RWPE2 (cell line): ENCODE results near the gene RGS6.
A peak's percentile ranks its signal among the peaks of the same experiment; 100 is the strongest.

Source experiments
- ATAC-seq: fragments of 200-7000 bp; cut with Tn5 transposase; 3 replicates; pipeline ENCODE4 v1.9.1; 2021; ENCODE audit warnings: low read depth
- DNase-seq: peaks from one replicate; pipeline ENCODE4 v3.0.0-alpha.2; 2020; ENCODE audit warnings: low spot score
- H3K27ac ChIP-seq: fragments of 450-650 bp; 2 replicates; pipeline ENCODE4 v1.5.1; 2017; ENCODE audit warnings: mild to moderate bottlenecking; ENCODE audit not compliant: poor library complexity, severe bottlenecking
- H3K27me3 ChIP-seq: fragments of 250-450 bp; sonication (Bioruptor Pico); 2 replicates; pipeline ENCODE4 v1.5.1; 2021; ENCODE audit warnings: mild to moderate bottlenecking, moderate library complexity; ENCODE audit not compliant: insufficient read depth, poor library complexity, severe bottlenecking
- H3K36me3 ChIP-seq: fragments of 250-450 bp; sonication (Bioruptor Pico); 2 replicates; pipeline ENCODE4 v1.5.1; 2020; ENCODE audit warnings: low read depth, mild to moderate bottlenecking, moderate library complexity
- H3K4me1 ChIP-seq: fragments of 250-450 bp; sonication (Bioruptor Pico); 2 replicates; pipeline ENCODE4 v1.5.1; 2021; ENCODE audit warnings: mild to moderate bottlenecking, moderate library complexity; ENCODE audit not compliant: insufficient read depth, poor library complexity, severe bottlenecking
- H3K4me3 ChIP-seq: fragments of 250-450 bp; sonication (Bioruptor Pico); 2 replicates; pipeline ENCODE4 v1.5.1; 2021; ENCODE audit warnings: mild to moderate bottlenecking, moderate library complexity; ENCODE audit not compliant: severe bottlenecking
- H3K9me3 ChIP-seq: fragments of 250-450 bp; sonication (Bioruptor Pico); 2 replicates; pipeline ENCODE4 v1.5.1; 2021; ENCODE audit warnings: mild to moderate bottlenecking, moderate library complexity; ENCODE audit not compliant: severe bottlenecking
- CTCF ChIP-seq: fragments of 450-650 bp; IDR thresholded peaks from one replicate; pipeline ENCODE4 v1.5.1; 2017; ENCODE audit warnings: mild to moderate bottlenecking, moderate library complexity; ENCODE audit not compliant: poor library complexity, severe bottlenecking

Gene RGS6

GRCh38 chr14:72247896-72248465, 315.8 kb downstream of the RGS6 start:
- DNase-seq (no peak), ATAC-seq (no peak)
- no peak overlapping the region for H3K4me3 ChIP-seq
- no peaks in the 10 kb centered on the region for H3K4me1 ChIP-seq
- H3K36me3 ChIP-seq = no peaks in the 10 kb centered on the region
- H3K27me3 ChIP-seq = peaks cover 11% of the 10 kb centered on the region
- TF ChIP-seq CTCF = no peak
- H3K27ac ChIP-seq = no peak overlapping the region
- H3K9me3 ChIP-seq = no peaks in the 10 kb centered on the region

GRCh38 chr14:72253503-72253902, 321.3 kb downstream of the RGS6 start:
- DNase-seq (no peak), ATAC-seq (no peak)
- no peak for TF ChIP-seq CTCF
- H3K36me3 ChIP-seq = no peaks in the 10 kb centered on the region
- H3K9me3 ChIP-seq = no peaks in the 10 kb centered on the region
- no peak overlapping the region for H3K27ac ChIP-seq
- H3K4me1 ChIP-seq = no peaks in the 10 kb centered on the region
- peaks cover 4% of the 10 kb centered on the region for H3K27me3 ChIP-seq
- no peak overlapping the region for H3K4me3 ChIP-seq

- Histone ChIP-seq H3K27me3 (peaks cover 4% of the 10 kb centered on the region), H3K9me3 (no peaks in the 10 kb centered on the region), H3K36me3 (no peaks in the 10 kb centered on the region), H3K4me3 (no peak overlapping the region), H3K4me1 (no peaks in the 10 kb centered on the region), H3K27ac (no peak overlapping the region)
- no peak for TF ChIP-seq CTCF
- no peak for ATAC-seq
- DNase-seq = no peak
These were observed 322.1 kb downstream of the RGS6 start for GRCh38 chr14:72254202-72254936.

- no peak for TF ChIP-seq CTCF
- ATAC-seq = no peak
These were observed 322.8 kb downstream of the RGS6 start for GRCh38 chr14:72254937-72255472.

GRCh38 chr14:72256055-72256454, 323.8 kb downstream of the RGS6 start:
- Histone ChIP-seq H3K27ac (no peak overlapping the region), H3K27me3 (no peaks in the 10 kb centered on the region), H3K4me1 (no peaks in the 10 kb centered on the region), H3K9me3 (no peaks in the 10 kb centered on the region), H3K4me3 (no peak overlapping the region), H3K36me3 (no peaks in the 10 kb centered on the region)
- TF ChIP-seq CTCF = no peak
- DNase-seq (no peak), ATAC-seq (peak; percentile 58; the same call in 2 of the 3 replicates)

More at GRCh38 chr14:72254937-72255472, 322.8 kb downstream of the RGS6 start:
- H3K27me3 ChIP-seq = peaks cover 4% of the 10 kb centered on the region
- H3K36me3 ChIP-seq = no peaks in the 10 kb centered on the region
- H3K4me3 ChIP-seq = no peak overlapping the region
- H3K4me1 ChIP-seq = no peaks in the 10 kb centered on the region
- no peak for DNase-seq
- no peaks in the 10 kb centered on the region for H3K9me3 ChIP-seq
- H3K27ac ChIP-seq = no peak overlapping the region
